Measurements from ENCODE around the gene KCNQ4.

Gene KCNQ4

GRCh38 chr1:40845895-40846294, 62.3 kb downstream of the KCNQ4 start:
- DNase-seq, result no peak
- no peak for TF ChIP-seq GATA1 (IDR thresholded peaks at IDR 0.05; ENCODE audit: low read depth, low read length)
- TF ChIP-seq POLR2A (IDR thresholded peaks at IDR 0.05; ENCODE audit: low read length), result no peak

- TF ChIP-seq POLR2A (IDR thresholded peaks at IDR 0.05; ENCODE audit: low read length) (no peak), GATA1 (IDR thresholded peaks at IDR 0.05; ENCODE audit: low read depth, low read length) (no peak)
- DNase-seq, result no peak
These were observed 63.6 kb downstream of the KCNQ4 start for GRCh38 chr1:40847023-40847745.

- TF ChIP-seq POLR2A (IDR thresholded peaks at IDR 0.05; ENCODE audit: low read length) (no peak), GATA1 (IDR thresholded peaks at IDR 0.05; ENCODE audit: low read depth, low read length) (no peak)
- peak; percentile 46 to 68 for DNase-seq
These were observed 65.1 kb downstream of the KCNQ4 start for GRCh38 chr1:40848530-40849189.

- no peak for TF ChIP-seq POLR2A (IDR thresholded peaks at IDR 0.05; ENCODE audit: low read length)
- TF ChIP-seq GATA1 (IDR thresholded peaks at IDR 0.05; ENCODE audit: low read depth, low read length), result no peak
- peak; percentile 76 to 88 for DNase-seq
These were observed 66.4 kb downstream of the KCNQ4 start for GRCh38 chr1:40849801-40850592.

GRCh38 chr1:40851643-40852042, 68.1 kb downstream of the KCNQ4 start:
- DNase-seq, result no peak
- TF ChIP-seq GATA1 (IDR thresholded peaks at IDR 0.05; ENCODE audit: low read depth, low read length) (no peak), POLR2A (IDR thresholded peaks at IDR 0.05; ENCODE audit: low read length) (no peak)

GRCh38 chr1:40853113-40853884, 69.7 kb downstream of the KCNQ4 start:
- DNase-seq, result no peak
- TF ChIP-seq GATA1 (IDR thresholded peaks at IDR 0.05; ENCODE audit: low read depth, low read length) (no peak), POLR2A (IDR thresholded peaks at IDR 0.05; ENCODE audit: low read length) (no peak)

GRCh38 chr1:40853885-40854170, 70.2 kb downstream of the KCNQ4 start:
- TF ChIP-seq GATA1 (IDR thresholded peaks at IDR 0.05; ENCODE audit: low read depth, low read length) (no peak), POLR2A (IDR thresholded peaks at IDR 0.05; ENCODE audit: low read length) (no peak)
- DNase-seq, result no peak

- TF ChIP-seq GATA1 (IDR thresholded peaks at IDR 0.05; ENCODE audit: low read depth, low read length), result no peak
- no peak for TF ChIP-seq POLR2A (IDR thresholded peaks at IDR 0.05; ENCODE audit: low read length)
- DNase-seq, result peak; percentile 39 to 45
These were observed 71.9 kb downstream of the KCNQ4 start for GRCh38 chr1:40855513-40855912.

GRCh38 chr1:40856116-40856515, 72.5 kb downstream of the KCNQ4 start:
- TF ChIP-seq POLR2A (IDR thresholded peaks at IDR 0.05; ENCODE audit: low read length) (no peak), GATA1 (IDR thresholded peaks at IDR 0.05; ENCODE audit: low read depth, low read length) (no peak)
- DNase-seq, result no peak

GRCh38 chr1:40856656-40857302, 73.2 kb downstream of the KCNQ4 start:
- TF ChIP-seq GATA1 (IDR thresholded peaks at IDR 0.05; ENCODE audit: low read depth, low read length), result no peak
- no peak for TF ChIP-seq POLR2A (IDR thresholded peaks at IDR 0.05; ENCODE audit: low read length)
- DNase-seq, result no peak

- no peak for DNase-seq
- TF ChIP-seq GATA1 (IDR thresholded peaks at IDR 0.05; ENCODE audit: low read depth, low read length) (no peak), POLR2A (IDR thresholded peaks at IDR 0.05; ENCODE audit: low read length) (no peak)
These were observed 74.2 kb downstream of the KCNQ4 start for GRCh38 chr1:40857737-40858136.

- TF ChIP-seq POLR2A (IDR thresholded peaks at IDR 0.05; ENCODE audit: low read length), result no peak
- TF ChIP-seq GATA1 (IDR thresholded peaks at IDR 0.05; ENCODE audit: low read depth, low read length), result no peak
- no peak for DNase-seq
These were observed 75.3 kb downstream of the KCNQ4 start for GRCh38 chr1:40858856-40859416.

GRCh38 chr1:40860706-40861223, 77.2 kb downstream of the KCNQ4 start:
- TF ChIP-seq POLR2A (IDR thresholded peaks at IDR 0.05; ENCODE audit: low read length) (no peak), GATA1 (IDR thresholded peaks at IDR 0.05; ENCODE audit: low read depth, low read length) (no peak)
- DNase-seq, result no peak
